ENCODE data around the gene HEATR5B.

Gene HEATR5B

DNA sequence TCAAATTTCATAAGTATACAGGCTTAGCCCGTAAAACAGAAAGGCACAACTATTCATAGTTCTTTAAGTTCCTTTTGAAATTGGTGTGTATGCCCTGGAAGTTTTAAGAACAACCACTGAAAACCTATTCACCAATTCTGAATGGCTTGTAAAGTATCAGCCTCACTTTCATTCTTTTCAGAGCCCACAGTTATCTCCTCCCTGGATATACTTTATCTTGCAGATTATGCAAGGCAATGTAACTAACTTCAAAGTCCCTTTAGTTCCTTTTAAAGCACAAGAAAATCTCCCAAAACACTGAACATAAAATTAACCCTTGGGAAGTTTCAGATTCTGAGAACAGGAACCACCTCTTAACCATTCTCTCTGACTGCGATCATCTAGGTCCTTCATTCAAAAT, 119.0 kb downstream of the HEATR5B start:
- H3K79me2 ChIP-seq (ENCODE audit: insufficient read depth, low read length), result peaks cover 42% of the 10 kb centered on the region
- H3K9ac ChIP-seq (ENCODE audit: low read length), result peak overlapping the region; percentile 75

DNA sequence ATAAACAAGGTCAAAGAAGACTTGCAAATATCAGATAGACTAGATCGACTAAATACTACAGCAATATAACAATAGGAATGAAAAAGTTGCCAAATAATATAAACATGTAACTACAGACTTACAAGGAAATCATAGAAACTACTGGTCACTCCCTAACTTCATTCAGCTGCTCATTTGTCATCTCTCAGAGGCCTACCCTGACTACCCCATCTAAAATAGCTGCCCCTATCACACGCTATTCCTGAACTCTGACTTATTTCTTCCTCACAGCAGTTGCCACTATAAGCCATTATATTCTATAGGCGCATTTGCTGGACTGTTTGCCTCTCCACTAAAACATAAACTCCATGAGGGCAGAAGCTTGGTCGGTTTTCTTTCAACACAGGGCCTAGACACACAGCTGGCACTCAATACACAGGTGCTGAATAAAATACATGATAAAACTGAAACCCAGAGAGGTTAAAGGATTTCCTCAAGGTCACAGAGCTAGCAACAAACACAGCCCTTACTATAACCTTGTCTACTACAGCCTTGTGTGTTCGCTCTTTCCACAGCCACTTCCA, 119.6 kb downstream of the HEATR5B start:
- Histone ChIP-seq H3F3A (ENCODE audit: insufficient read depth, low read length) (no peaks in the 10 kb centered on the region), H3K9me3 (ENCODE audit: low read length) (no peaks in the 10 kb centered on the region), H3K36me3 (ENCODE audit: insufficient read depth, low read length) (0 out of 2 replicates have a peak, but pooled peaks cover 4% of the 10 kb centered on the region), H4K20me1 (ENCODE audit: insufficient read depth, low read length) (no peaks in the 10 kb centered on the region), H3K4me3 (ENCODE audit: low read depth, low read length, poor library complexity, severe bottlenecking) (peak overlapping the region; percentile 77), H3K4me1 (ENCODE audit: insufficient read depth, low read length, severe bottlenecking) (peaks cover 34% of the 10 kb centered on the region), H3K4me2 (ENCODE audit: low read length) (peak overlapping the region; percentile 75), H3K9ac (ENCODE audit: low read length) (peak overlapping the region; percentile 75; the same call in 1 of the 2 replicates), H3K27ac (ENCODE audit: low read depth, low read length, poor library complexity, severe bottlenecking) (peak overlapping the region; percentile 61), H3K27me3 (ENCODE audit: insufficient read depth, low read length) (no peaks in the 10 kb centered on the region), H3K9me2 (ENCODE audit: low read depth, low read length) (no peaks in the 10 kb centered on the region), H3K79me2 (ENCODE audit: insufficient read depth, low read length) (peaks cover 48% of the 10 kb centered on the region), H2AFZ (ENCODE audit: low read length) (no peak overlapping the region)
- TF ChIP-seq EZH2 (IDR thresholded peaks at IDR 0.05; ENCODE audit: borderline replicate concordance, low read length), result no peak
- TF ChIP-seq, protein P1, sequence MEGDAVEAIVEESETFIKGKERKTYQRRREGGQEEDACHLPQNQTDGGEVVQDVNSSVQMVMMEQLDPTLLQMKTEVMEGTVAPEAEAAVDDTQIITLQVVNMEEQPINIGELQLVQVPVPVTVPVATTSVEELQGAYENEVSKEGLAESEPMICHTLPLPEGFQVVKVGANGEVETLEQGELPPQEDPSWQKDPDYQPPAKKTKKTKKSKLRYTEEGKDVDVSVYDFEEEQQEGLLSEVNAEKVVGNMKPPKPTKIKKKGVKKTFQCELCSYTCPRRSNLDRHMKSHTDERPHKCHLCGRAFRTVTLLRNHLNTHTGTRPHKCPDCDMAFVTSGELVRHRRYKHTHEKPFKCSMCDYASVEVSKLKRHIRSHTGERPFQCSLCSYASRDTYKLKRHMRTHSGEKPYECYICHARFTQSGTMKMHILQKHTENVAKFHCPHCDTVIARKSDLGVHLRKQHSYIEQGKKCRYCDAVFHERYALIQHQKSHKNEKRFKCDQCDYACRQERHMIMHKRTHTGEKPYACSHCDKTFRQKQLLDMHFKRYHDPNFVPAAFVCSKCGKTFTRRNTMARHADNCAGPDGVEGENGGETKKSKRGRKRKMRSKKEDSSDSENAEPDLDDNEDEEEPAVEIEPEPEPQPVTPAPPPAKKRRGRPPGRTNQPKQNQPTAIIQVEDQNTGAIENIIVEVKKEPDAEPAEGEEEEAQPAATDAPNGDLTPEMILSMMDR (IDR thresholded peaks at IDR 0.05; ENCODE audit: low read length), result no peak

More for the DNA sequence above, 119.0 kb downstream of the HEATR5B start:
- Histone ChIP-seq H3K4me2 (ENCODE audit: low read length) (peak overlapping the region; percentile 75), H3K4me1 (ENCODE audit: insufficient read depth, low read length, severe bottlenecking) (peaks cover 34% of the 10 kb centered on the region), H3K27ac (ENCODE audit: low read depth, low read length, poor library complexity, severe bottlenecking) (peak overlapping the region; percentile 61), H3K36me3 (ENCODE audit: insufficient read depth, low read length) (0 out of 2 replicates have a peak, but pooled peaks cover 4% of the 10 kb centered on the region), H2AFZ (ENCODE audit: low read length) (no peak overlapping the region), H3K9me3 (ENCODE audit: low read length) (no peaks in the 10 kb centered on the region), H3K9me2 (ENCODE audit: low read depth, low read length) (no peaks in the 10 kb centered on the region), H3K4me3 (ENCODE audit: low read depth, low read length, poor library complexity, severe bottlenecking) (peak overlapping the region; percentile 77), H4K20me1 (ENCODE audit: insufficient read depth, low read length) (no peaks in the 10 kb centered on the region), H3F3A (ENCODE audit: insufficient read depth, low read length) (no peaks in the 10 kb centered on the region), H3K27me3 (ENCODE audit: insufficient read depth, low read length) (no peaks in the 10 kb centered on the region)
- TF ChIP-seq, protein P1 (IDR thresholded peaks at IDR 0.05; ENCODE audit: low read length), result no peak
- TF ChIP-seq EZH2 (IDR thresholded peaks at IDR 0.05; ENCODE audit: borderline replicate concordance, low read length), result no peak

DNA sequence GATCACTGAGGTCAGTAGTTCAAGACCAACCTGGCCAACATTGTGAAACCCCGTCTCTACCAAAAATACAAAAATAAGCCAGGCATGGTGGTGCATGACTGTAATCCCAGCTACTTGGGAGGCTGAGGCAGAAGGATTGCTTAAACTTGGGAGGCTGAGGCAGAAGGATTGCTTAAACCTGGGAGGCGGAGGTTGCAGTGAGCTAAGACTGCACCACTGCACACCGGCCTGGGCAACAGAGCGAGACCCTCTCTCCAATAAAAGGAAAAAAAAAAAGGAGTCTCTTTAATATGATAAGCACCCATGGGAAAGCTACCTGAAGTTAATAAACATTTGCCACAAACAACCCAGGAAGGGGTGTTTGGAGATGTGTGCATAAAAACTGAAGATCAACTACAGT, 120.4 kb downstream of the HEATR5B start:
- no peak overlapping the region for H3K9ac ChIP-seq (ENCODE audit: low read length)
- H3F3A ChIP-seq (ENCODE audit: insufficient read depth, low read length), result no peaks in the 10 kb centered on the region
- H4K20me1 ChIP-seq (ENCODE audit: insufficient read depth, low read length), result no peaks in the 10 kb centered on the region
- 0 out of 2 replicates have a peak, but pooled peaks cover 4% of the 10 kb centered on the region for H3K36me3 ChIP-seq (ENCODE audit: insufficient read depth, low read length)
- no peak overlapping the region for H2AFZ ChIP-seq (ENCODE audit: low read length)
- H3K9me3 ChIP-seq (ENCODE audit: low read length), result no peaks in the 10 kb centered on the region
- TF ChIP-seq EZH2 (IDR thresholded peaks at IDR 0.05; ENCODE audit: borderline replicate concordance, low read length), result no peak
- TF ChIP-seq, protein P1 (IDR thresholded peaks at IDR 0.05; ENCODE audit: low read length), result no peak
- H3K4me2 ChIP-seq (ENCODE audit: low read length), result no peak overlapping the region; the same call in 1 of the 2 replicates
- peaks cover 55% of the 10 kb centered on the region for H3K79me2 ChIP-seq (ENCODE audit: insufficient read depth, low read length)
- no peaks in the 10 kb centered on the region for H3K27me3 ChIP-seq (ENCODE audit: insufficient read depth, low read length)
- H3K4me1 ChIP-seq (ENCODE audit: insufficient read depth, low read length, severe bottlenecking), result peaks cover 33% of the 10 kb centered on the region
- H3K27ac ChIP-seq (ENCODE audit: low read depth, low read length, poor library complexity, severe bottlenecking), result no peak overlapping the region
- H3K9me2 ChIP-seq (ENCODE audit: low read depth, low read length), result no peaks in the 10 kb centered on the region
- no peak overlapping the region for H3K4me3 ChIP-seq (ENCODE audit: low read depth, low read length, poor library complexity, severe bottlenecking)
